ENCODE results near the gene FBXW5. TPM values are rescaled to one million over a fixed set of nuclear protein-coding genes. Genes with fewer than 3 reads are reported as not detected.

Gene FBXW5
- total RNA-seq, 1 experiment from 2014 or later, result 62.2 TPM

DNA sequence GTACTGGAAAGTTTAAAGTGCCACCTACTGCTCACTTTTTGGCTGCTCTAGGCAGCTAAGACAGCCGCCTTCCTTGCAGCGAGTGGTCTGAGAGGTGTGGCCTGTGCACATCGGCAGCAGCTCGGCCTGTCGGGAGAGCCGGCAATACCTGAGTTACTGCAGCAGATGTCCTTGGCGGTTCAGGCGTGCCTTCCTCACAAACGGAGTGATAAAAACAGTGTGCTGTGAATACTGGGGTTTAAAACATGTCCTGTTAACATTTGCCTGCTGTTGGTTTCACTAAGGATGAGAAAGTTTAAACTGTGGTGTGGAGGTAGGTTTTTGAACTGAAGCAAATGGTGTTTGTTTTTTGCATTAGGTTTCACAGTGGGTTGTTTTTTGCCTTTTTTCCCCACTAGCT lies 45.3 kb downstream of the FBXW5 start:
- Histone ChIP-seq H3K4ac (ENCODE audit: low read depth, low read length) (no peak overlapping the region), H3K79me2 (ENCODE audit: insufficient read depth, low read length) (no peaks in the 10 kb centered on the region; the same call in 1 of the 2 replicates), H4K8ac (replicated peaks; ENCODE audit: insufficient read length, low read depth, low read length) (no peak overlapping the region), H3K4me1 (ENCODE audit: insufficient read depth, low read length) (no peaks in the 10 kb centered on the region), H3K23ac (ENCODE audit: insufficient read length, low read depth, low read length) (no peak overlapping the region), H4K20me1 (ENCODE audit: control insufficient read depth, insufficient read depth, insufficient read length) (no peaks in the 10 kb centered on the region), H3K23me2 (ENCODE audit: insufficient read length, low read depth, low read length, poor library complexity, severe bottlenecking) (no peaks in the 10 kb centered on the region), H3K18ac (ENCODE audit: insufficient read length, low read depth, low read length) (no peak overlapping the region), H3K9me3 (ENCODE audit: control insufficient read depth, low read depth, low read length) (no peaks in the 10 kb centered on the region), H4K91ac (ENCODE audit: insufficient read length, low read depth, low read length) (no peak overlapping the region), H3K27me3 (ENCODE audit: insufficient read depth, low read length) (no peaks in the 10 kb centered on the region), H3K79me1 (ENCODE audit: insufficient read depth, low read depth, low read length, poor library complexity, severe bottlenecking) (peaks cover 6% of the 10 kb centered on the region), H2BK20ac (ENCODE audit: low read depth, low read length, poor library complexity, severe bottlenecking) (no peak overlapping the region), H2AFZ (ENCODE audit: low read length) (no peak overlapping the region), H3T11ph (ENCODE audit: low read length) (no peak overlapping the region), H2BK120ac (ENCODE audit: low read depth, low read length, poor library complexity, severe bottlenecking) (no peak overlapping the region), H3K56ac (ENCODE audit: insufficient read length, low read depth, low read length) (no peak overlapping the region), H4K5ac (ENCODE audit: insufficient read length, low read depth, low read length) (no peak overlapping the region), H3K9ac (ENCODE audit: extremely low read depth, insufficient read length, low read length) (no peak overlapping the region), H2BK5ac (ENCODE audit: insufficient read length, low read length) (no peak overlapping the region), H3K27ac (ENCODE audit: insufficient read length, low read depth, low read length) (no peak overlapping the region), H3K14ac (ENCODE audit: insufficient read depth, low read length) (no peak overlapping the region), H2BK12ac (ENCODE audit: insufficient read length, low read depth, low read length) (no peak overlapping the region), H2BK15ac (ENCODE audit: low read depth, low read length) (no peak overlapping the region), H2AK5ac (ENCODE audit: insufficient read length, low read length) (no peak overlapping the region), H3K4me2 (ENCODE audit: insufficient read depth, insufficient read length, low read length) (no peak overlapping the region)
- Mint-ChIP-seq H3K36me3 (ENCODE audit: insufficient read depth in 1 of 3, low read depth in 3 of 3) (peaks cover 36 to 65% (median 55%) of the 10 kb centered on the region in 3 experiments), H3K4me1 (peaks cover 5 to 12% of the 10 kb centered on the region in 2 experiments; a peak in 3 of 4 replicates), H3K9me3 (no peaks in the 10 kb centered on the region), H3K27me3 (ENCODE audit: low read depth) (no peaks in the 10 kb centered on the region; the same call in 1 of the 2 replicates), H3K4me3 (no peak overlapping the region), H3K27ac (peak overlapping the region in 1 of 3 experiments; percentile 16; a peak in 1 of 7 replicates)
- TF ChIP-seq, protein P1, sequence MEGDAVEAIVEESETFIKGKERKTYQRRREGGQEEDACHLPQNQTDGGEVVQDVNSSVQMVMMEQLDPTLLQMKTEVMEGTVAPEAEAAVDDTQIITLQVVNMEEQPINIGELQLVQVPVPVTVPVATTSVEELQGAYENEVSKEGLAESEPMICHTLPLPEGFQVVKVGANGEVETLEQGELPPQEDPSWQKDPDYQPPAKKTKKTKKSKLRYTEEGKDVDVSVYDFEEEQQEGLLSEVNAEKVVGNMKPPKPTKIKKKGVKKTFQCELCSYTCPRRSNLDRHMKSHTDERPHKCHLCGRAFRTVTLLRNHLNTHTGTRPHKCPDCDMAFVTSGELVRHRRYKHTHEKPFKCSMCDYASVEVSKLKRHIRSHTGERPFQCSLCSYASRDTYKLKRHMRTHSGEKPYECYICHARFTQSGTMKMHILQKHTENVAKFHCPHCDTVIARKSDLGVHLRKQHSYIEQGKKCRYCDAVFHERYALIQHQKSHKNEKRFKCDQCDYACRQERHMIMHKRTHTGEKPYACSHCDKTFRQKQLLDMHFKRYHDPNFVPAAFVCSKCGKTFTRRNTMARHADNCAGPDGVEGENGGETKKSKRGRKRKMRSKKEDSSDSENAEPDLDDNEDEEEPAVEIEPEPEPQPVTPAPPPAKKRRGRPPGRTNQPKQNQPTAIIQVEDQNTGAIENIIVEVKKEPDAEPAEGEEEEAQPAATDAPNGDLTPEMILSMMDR (conservative IDR thresholded peaks at IDR 0.05), result no peak
- WGBS (ENCODE audit: extremely low coverage, insufficient read length, low lambda C conversion rate), result no CpG with 5 or more reads among the region's 9 CpGs
- no peak for DNase-seq
